BJ (cell line): ENCODE measurements around the gene NOL12. TPM values are rescaled to one million over a fixed set of nuclear protein-coding genes. Genes with fewer than 3 reads are reported as not detected.

Experiments
- CTCF ChIA-PET: fragments of 350-600 bp; formaldehyde crosslinking; extraction: SDS; loops from one replicate; lab custom pipeline; 2021; ENCODE audit warnings: antibody characterized with exemption, inconsistent platforms; lab: Yijun Ruan, JAX
- POLR2A ChIA-PET: fragments of 300-600 bp; sonication (Branson Sonifier 250); formaldehyde crosslinking; extraction: SDS; loops from one replicate; lab custom pipeline; 2021; ENCODE audit warnings: antibody characterized with exemption; lab: Charles Lee
- DNase-seq: peaks from one replicate; pipeline ENCODE4 v3.0.0-alpha.2; 2011; ENCODE audit warnings: low read depth
- H3K27me3 ChIP-seq: 2 replicates; pipeline ENCODE4 v1.6.0; 2011; ENCODE audit warnings: low read length; ENCODE audit not compliant: control insufficient read depth, insufficient read depth
- H3K36me3 ChIP-seq: 2 replicates; pipeline ENCODE4 v1.5.1; 2011; ENCODE audit warnings: low read length; ENCODE audit not compliant: control insufficient read depth, insufficient read depth
- H3K4me3 ChIP-seq: 2 replicates; pipeline ENCODE4 v1.5.1; 2011; ENCODE audit warnings: low read depth, mild to moderate bottlenecking, control low read depth, low read length
- polyA plus RNA-seq: library from polyadenylated mRNA; depleted of rRNA; stranded (reverse); fragments of >200 nt; gene quantifications from 2 replicates; pipeline ENCODE4 v1.2.3, GENCODE V29; 2011
- TF ChIP-seq, protein P1 (sequence below): IDR thresholded peaks from 2 replicates; pipeline ENCODE4 v1.5.1; 2011; ENCODE audit warnings: low read depth, mild to moderate bottlenecking, control low read depth, inconsistent platforms, low read length, moderate library complexity; ENCODE audit not compliant: insufficient read depth

The NOL12 gene
- polyA plus RNA-seq, 1 experiment: 16.5 TPM

- Histone ChIP-seq H3K4me3 (no peak overlapping the region), H3K36me3 (peaks cover 1% of the 10 kb centered on the region; the same call in 1 of the 2 replicates), H3K27me3 (no peaks in the 10 kb centered on the region)
- ChIA-PET CTCF (interaction anchor here (0.6 to 8.8 kb wide), 3 partner anchors 18 to 24 kb away, joined by 3 to 133 read pairs (median 7); partner anchors contain the start of gene NOL12), POLR2A (interaction anchor here (0.6 kb wide), 1 partner anchor 88 kb away, joined by 9 read pairs; no protein-coding TSS in a partner anchor)
- TF ChIP-seq, protein P1, sequence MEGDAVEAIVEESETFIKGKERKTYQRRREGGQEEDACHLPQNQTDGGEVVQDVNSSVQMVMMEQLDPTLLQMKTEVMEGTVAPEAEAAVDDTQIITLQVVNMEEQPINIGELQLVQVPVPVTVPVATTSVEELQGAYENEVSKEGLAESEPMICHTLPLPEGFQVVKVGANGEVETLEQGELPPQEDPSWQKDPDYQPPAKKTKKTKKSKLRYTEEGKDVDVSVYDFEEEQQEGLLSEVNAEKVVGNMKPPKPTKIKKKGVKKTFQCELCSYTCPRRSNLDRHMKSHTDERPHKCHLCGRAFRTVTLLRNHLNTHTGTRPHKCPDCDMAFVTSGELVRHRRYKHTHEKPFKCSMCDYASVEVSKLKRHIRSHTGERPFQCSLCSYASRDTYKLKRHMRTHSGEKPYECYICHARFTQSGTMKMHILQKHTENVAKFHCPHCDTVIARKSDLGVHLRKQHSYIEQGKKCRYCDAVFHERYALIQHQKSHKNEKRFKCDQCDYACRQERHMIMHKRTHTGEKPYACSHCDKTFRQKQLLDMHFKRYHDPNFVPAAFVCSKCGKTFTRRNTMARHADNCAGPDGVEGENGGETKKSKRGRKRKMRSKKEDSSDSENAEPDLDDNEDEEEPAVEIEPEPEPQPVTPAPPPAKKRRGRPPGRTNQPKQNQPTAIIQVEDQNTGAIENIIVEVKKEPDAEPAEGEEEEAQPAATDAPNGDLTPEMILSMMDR: no peak
- DNase-seq: no peak
Measured at GRCh38 chr22:37664249-37665101, 21.7 kb upstream of the NOL12 start.

DNA sequence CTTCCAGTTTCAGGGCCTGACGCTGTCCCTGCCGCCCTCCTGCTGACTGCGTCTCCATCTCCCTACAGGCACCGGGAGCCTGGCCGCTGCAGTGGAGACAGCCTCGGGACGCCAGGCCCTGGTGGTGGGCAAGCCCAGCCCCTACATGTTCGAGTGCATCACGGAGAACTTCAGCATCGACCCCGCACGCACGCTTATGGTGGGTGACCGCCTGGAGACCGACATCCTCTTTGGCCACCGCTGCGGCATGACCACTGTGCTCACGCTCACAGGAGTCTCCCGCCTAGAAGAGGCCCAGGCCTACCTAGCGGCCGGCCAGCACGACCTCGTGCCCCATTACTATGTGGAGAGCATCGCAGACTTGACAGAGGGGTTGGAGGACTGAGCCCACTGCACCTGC, 20.7 kb upstream of the NOL12 start:
- CTCF ChIA-PET: interaction anchor here (1.1 to 8.8 kb wide), 2 partner anchors 16 to 17 kb away, joined by 3 to 133 read pairs; partner anchors contain the start of gene NOL12
- Histone ChIP-seq H3K36me3 (peaks cover 1% of the 10 kb centered on the region; the same call in 1 of the 2 replicates), H3K27me3 (no peaks in the 10 kb centered on the region), H3K4me3 (no peak overlapping the region)
- POLR2A ChIA-PET: no interaction called here
- DNase-seq: no peak
- TF ChIP-seq, protein P1: no peak

DNA sequence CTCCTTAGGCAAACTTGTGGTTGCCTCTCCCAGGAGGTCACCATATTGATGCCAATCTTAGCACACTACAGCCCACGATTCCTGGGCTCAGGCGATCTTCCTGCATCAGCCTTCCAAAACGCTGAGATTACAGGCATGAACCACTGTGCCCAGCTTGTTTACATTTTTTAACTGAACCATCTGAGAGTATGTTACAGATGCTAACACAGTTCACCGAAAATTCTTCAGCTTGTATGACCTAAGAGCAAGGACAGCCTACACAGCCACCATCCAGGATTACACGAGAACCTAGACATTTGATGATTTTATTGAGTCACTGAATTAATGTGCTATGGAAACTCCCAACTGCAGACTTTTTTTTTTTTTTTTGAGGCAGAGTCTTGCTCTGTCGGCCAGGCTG, 16.6 kb upstream of the NOL12 start:
- peaks cover 1% of the 10 kb centered on the region; the same call in 1 of the 2 replicates for H3K36me3 ChIP-seq
- CTCF ChIA-PET: interaction anchor here (1.6 to 3.2 kb wide), 3 partner anchors 8 to 26 kb away, joined by 4 to 13 read pairs (median 11); no protein-coding TSS in a partner anchor
- H3K4me3 ChIP-seq: no peak overlapping the region
- POLR2A ChIA-PET: no interaction called here
- TF ChIP-seq, protein P1: no peak
- DNase-seq: no peak
- H3K27me3 ChIP-seq: no peaks in the 10 kb centered on the region

- TF ChIP-seq, protein P1: no peak
- Histone ChIP-seq H3K27me3 (no peaks in the 10 kb centered on the region), H3K36me3 (peaks cover 1% of the 10 kb centered on the region; the same call in 1 of the 2 replicates), H3K4me3 (no peak overlapping the region)
- CTCF ChIA-PET: interaction anchor here (3.2 to 15.5 kb wide), 2 partner anchors 9 to 28 kb away, joined by 13 to 265 read pairs; partner anchors contain the start of gene SH3BP1
- DNase-seq: no peak
- POLR2A ChIA-PET: no interaction called here
Measured at GRCh38 chr22:37672206-37672919, 13.8 kb upstream of the NOL12 start.
